SU-DHL-6 (cell line): ENCODE results near the gene MCTP1.

Experiments used
- H2AFZ ChIP-seq: fragments of 200-600 bp; sonication (generic); 2 replicates; pipeline ENCODE4 v1.6.1; 2014; ENCODE audit warnings: low read depth, mild to moderate bottlenecking, moderate library complexity, mixed read lengths, antibody characterized with exemption, low read length; ENCODE audit not compliant: severe bottlenecking
- H3F3A ChIP-seq: fragments of 200-600 bp; shearing (Covaris generic); 2 replicates; pipeline ENCODE4 v1.6.0; 2016; ENCODE audit warnings: antibody characterized with exemption, mild to moderate bottlenecking; ENCODE audit not compliant: insufficient read depth
- H3K27ac ChIP-seq: fragments of 200-600 bp; sonication (generic); 2 replicates; pipeline ENCODE4 v1.5.1; 2016; ENCODE audit warnings: low read depth, mild to moderate bottlenecking, low read length, moderate library complexity, mixed read lengths
- H3K27me3 ChIP-seq: fragments of 200-600 bp; sonication (generic), shearing (Covaris generic); 2 replicates; pipeline ENCODE4 v1.6.0; 2014; ENCODE audit warnings: mild to moderate bottlenecking, low read length
- H3K36me3 ChIP-seq: fragments of 200-600 bp; sonication (generic); 2 replicates; pipeline ENCODE4 v1.6.1; 2014; ENCODE audit warnings: mild to moderate bottlenecking, low read length, mixed read lengths
- H3K4me2 ChIP-seq: fragments of 300-600, 200-600 bp; shearing (Covaris generic), sonication (generic); 2 replicates; pipeline ENCODE4 v1.6.0; 2014; ENCODE audit warnings: low read length, low read depth, mild to moderate bottlenecking; ENCODE audit not compliant: poor library complexity, severe bottlenecking
- H3K4me3 ChIP-seq: fragments of 200-600 bp; sonication (generic); 2 replicates; pipeline ENCODE4 v1.5.1; 2014; ENCODE audit warnings: antibody characterized with exemption, low read length, mild to moderate bottlenecking, mixed read lengths; ENCODE audit not compliant: insufficient read depth, poor library complexity, severe bottlenecking
- H3K79me2 ChIP-seq: fragments of 200-600 bp; sonication (generic); 2 replicates; pipeline ENCODE4 v1.6.1; 2014; ENCODE audit warnings: mild to moderate bottlenecking, low read length, moderate library complexity; ENCODE audit not compliant: insufficient read depth
- H3K9ac ChIP-seq: fragments of 200-600 bp; sonication (generic); 2 replicates; pipeline ENCODE4 v1.7.0; 2014; ENCODE audit warnings: mild to moderate bottlenecking, low read length
- H3K9me2 ChIP-seq: fragments of 200-600 bp; sonication (generic); replicated peaks from 2 replicates; pipeline ENCODE4 v1.6.1; 2014; ENCODE audit warnings: low read length; ENCODE audit not compliant: insufficient read depth
- H3K9me3 ChIP-seq: fragments of 200-600 bp; sonication (generic); 2 replicates; pipeline ENCODE4 v1.6.1; 2014; ENCODE audit warnings: low read length, mixed read lengths; ENCODE audit not compliant: insufficient read depth
- H4K20me1 ChIP-seq: fragments of 200-600 bp; sonication (generic); 2 replicates; pipeline ENCODE4 v1.6.1; 2014; ENCODE audit warnings: low read depth, mild to moderate bottlenecking, antibody characterized with exemption, low read length, moderate library complexity, mixed read lengths
- CTCF ChIP-seq: fragments of 200-600 bp; sonication (generic); IDR thresholded peaks from one replicate; pipeline ENCODE4 v1.5.1; 2017; ENCODE audit warnings: antibody characterized with exemption, mild to moderate bottlenecking, low read length, moderate library complexity; ENCODE audit not compliant: insufficient read depth, poor library complexity, severe bottlenecking
- EZH2phosphoT487 ChIP-seq: fragments of 200-600 bp; sonication (generic), shearing (Covaris generic); conservative IDR thresholded peaks from 2 replicates; pipeline ENCODE4 v1.6.1; 2018; ENCODE audit warnings: mild to moderate bottlenecking, antibody characterized with exemption, low read length, moderate library complexity, mixed read lengths

The MCTP1 gene

GRCh38 chr5:94901191-94901979 lies 383.5 kb downstream of the MCTP1 start:
- Histone ChIP-seq H3K9me2 (no peaks in the 10 kb centered on the region), H2AFZ (no peak overlapping the region), H3F3A (no peaks in the 10 kb centered on the region), H3K27me3 (no peaks in the 10 kb centered on the region), H3K4me2 (no peak overlapping the region), H3K36me3 (no peaks in the 10 kb centered on the region), H3K9ac (no peak overlapping the region), H4K20me1 (no peaks in the 10 kb centered on the region), H3K79me2 (no peaks in the 10 kb centered on the region), H3K27ac (no peak overlapping the region), H3K4me3 (no peak overlapping the region), H3K9me3 (no peaks in the 10 kb centered on the region)
- TF ChIP-seq CTCF = no peak
- TF ChIP-seq EZH2phosphoT487 = no peak

GRCh38 chr5:94900006-94900505 lies 384.8 kb downstream of the MCTP1 start:
- Histone ChIP-seq H3K27me3 (no peaks in the 10 kb centered on the region), H2AFZ (no peak overlapping the region), H4K20me1 (no peaks in the 10 kb centered on the region), H3K9me3 (no peaks in the 10 kb centered on the region), H3F3A (no peaks in the 10 kb centered on the region), H3K27ac (no peak overlapping the region), H3K4me2 (no peak overlapping the region), H3K4me3 (no peak overlapping the region), H3K9me2 (no peaks in the 10 kb centered on the region), H3K9ac (no peak overlapping the region), H3K36me3 (no peaks in the 10 kb centered on the region), H3K79me2 (no peaks in the 10 kb centered on the region)
- no peak for TF ChIP-seq CTCF
- no peak for TF ChIP-seq EZH2phosphoT487

- no peaks in the 10 kb centered on the region for H3F3A ChIP-seq
- H3K36me3 ChIP-seq = no peaks in the 10 kb centered on the region
- no peaks in the 10 kb centered on the region for H3K27me3 ChIP-seq
- no peak for TF ChIP-seq CTCF
- TF ChIP-seq EZH2phosphoT487 = no peak
- H3K9me3 ChIP-seq = no peaks in the 10 kb centered on the region
- H3K4me3 ChIP-seq = no peak overlapping the region
- H3K9me2 ChIP-seq = no peaks in the 10 kb centered on the region
- H3K27ac ChIP-seq = no peak overlapping the region
- no peak overlapping the region for H3K9ac ChIP-seq
- no peak overlapping the region for H3K4me2 ChIP-seq
- no peaks in the 10 kb centered on the region for H4K20me1 ChIP-seq
- H3K79me2 ChIP-seq = no peaks in the 10 kb centered on the region
- no peak overlapping the region for H2AFZ ChIP-seq
These were observed 391.3 kb downstream of the MCTP1 start for GRCh38 chr5:94893412-94894135.
